Measurements from ENCODE around the gene CUL5. TPM values are rescaled to one million over a fixed set of nuclear protein-coding genes. Genes with fewer than 3 reads are reported as not detected.
A peak's percentile ranks its signal among the peaks of the same experiment; 100 is the strongest.

The CUL5 gene
- total RNA-seq, 1 experiment from 2014 or later: 37.0 TPM

DNA sequence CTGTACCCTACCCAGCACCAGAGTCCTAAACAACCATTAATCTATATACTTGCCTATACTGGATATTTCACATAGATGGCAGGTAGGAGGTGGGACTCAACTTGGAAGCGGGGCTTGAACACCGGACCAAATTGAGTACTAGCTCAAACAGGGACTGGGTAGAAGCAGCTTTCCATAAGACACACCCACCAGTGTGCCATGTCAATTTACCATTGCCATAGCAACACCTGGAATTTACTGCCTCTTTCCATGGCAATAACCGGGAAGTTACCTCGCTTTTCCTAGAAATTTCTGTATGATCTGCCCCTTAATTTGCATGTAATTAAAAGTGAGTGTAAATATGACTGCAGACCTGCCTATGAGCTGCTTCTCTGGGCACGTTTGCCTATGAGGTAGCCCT is 38.6 kb upstream of the CUL5 start:
- Histone ChIP-seq H3K36me3 (ENCODE audit: low read depth, low read length) (no peaks in the 10 kb centered on the region), H3K9me3 (ENCODE audit: low read length) (no peaks in the 10 kb centered on the region), H3K4me1 (ENCODE audit: insufficient read depth, low read length) (no peaks in the 10 kb centered on the region), H3K4me3 (ENCODE audit: low read length) (no peak overlapping the region), H2AFZ (ENCODE audit: low read length) (no peak overlapping the region), H3K4me2 (ENCODE audit: low read length) (no peak overlapping the region), H3K9me2 (replicated peaks; ENCODE audit: low read length) (no peaks in the 10 kb centered on the region), H3K79me2 (ENCODE audit: low read length) (no peaks in the 10 kb centered on the region), H3K9ac (ENCODE audit: low read length) (no peak overlapping the region), H4K20me1 (ENCODE audit: low read length) (no peaks in the 10 kb centered on the region), H3F3A (ENCODE audit: low read length, unreplicated experiment) (no peaks in the 10 kb centered on the region), H3K27ac (ENCODE audit: low read length) (no peak overlapping the region), H3K27me3 (ENCODE audit: low read length) (peaks cover 25% of the 10 kb centered on the region)
- POLR2A ChIA-PET (ENCODE audit: unreplicated experiment): no interaction called here
- TF ChIP-seq EZH2phosphoT487 (IDR thresholded peaks at IDR 0.05; ENCODE audit: borderline replicate concordance, low read length) (no peak), EZH2 (IDR thresholded peaks at IDR 0.05; ENCODE audit: low read length, unreplicated experiment) (no peak), CTCF (conservative IDR thresholded peaks at IDR 0.05; ENCODE audit: low read depth, low read length) (no peak)
- no peak for DNase-seq
- no TSS peak for BruUV-seq (replicated peaks)
- intact Hi-C loops (cut with micrococcal nuclease): no loop called here
- ATAC-seq: no peak
- CTCF ChIA-PET: no interaction called here

GRCh38 chr11:107973641-107974040 is 35.1 kb upstream of the CUL5 start:
- Histone ChIP-seq H3K9ac (ENCODE audit: low read length) (no peak overlapping the region), H3K9me2 (replicated peaks; ENCODE audit: low read length) (no peaks in the 10 kb centered on the region), H3K79me2 (ENCODE audit: low read length) (no peaks in the 10 kb centered on the region), H3K4me2 (ENCODE audit: low read length) (no peak overlapping the region), H4K20me1 (ENCODE audit: low read length) (no peaks in the 10 kb centered on the region), H3K9me3 (ENCODE audit: low read length) (no peaks in the 10 kb centered on the region), H3K4me3 (ENCODE audit: low read length) (no peak overlapping the region), H3F3A (ENCODE audit: low read length, unreplicated experiment) (no peaks in the 10 kb centered on the region), H3K27me3 (ENCODE audit: low read length) (peaks cover 41% of the 10 kb centered on the region), H3K36me3 (ENCODE audit: low read depth, low read length) (no peaks in the 10 kb centered on the region), H2AFZ (ENCODE audit: low read length) (no peak overlapping the region), H3K4me1 (ENCODE audit: insufficient read depth, low read length) (no peaks in the 10 kb centered on the region), H3K27ac (ENCODE audit: low read length) (no peak overlapping the region)
- DNase-seq (no peak), ATAC-seq (no peak)
- intact Hi-C loops (cut with micrococcal nuclease): no loop called here
- no peak for TF ChIP-seq EZH2 (IDR thresholded peaks at IDR 0.05; ENCODE audit: low read length, unreplicated experiment)
- no peak for TF ChIP-seq CTCF (conservative IDR thresholded peaks at IDR 0.05; ENCODE audit: low read depth, low read length)
- TF ChIP-seq EZH2phosphoT487 (IDR thresholded peaks at IDR 0.05; ENCODE audit: borderline replicate concordance, low read length): no peak
- CTCF ChIA-PET: no interaction called here
- POLR2A ChIA-PET (ENCODE audit: unreplicated experiment): no interaction called here
- no TSS peak for BruUV-seq (replicated peaks)

DNA sequence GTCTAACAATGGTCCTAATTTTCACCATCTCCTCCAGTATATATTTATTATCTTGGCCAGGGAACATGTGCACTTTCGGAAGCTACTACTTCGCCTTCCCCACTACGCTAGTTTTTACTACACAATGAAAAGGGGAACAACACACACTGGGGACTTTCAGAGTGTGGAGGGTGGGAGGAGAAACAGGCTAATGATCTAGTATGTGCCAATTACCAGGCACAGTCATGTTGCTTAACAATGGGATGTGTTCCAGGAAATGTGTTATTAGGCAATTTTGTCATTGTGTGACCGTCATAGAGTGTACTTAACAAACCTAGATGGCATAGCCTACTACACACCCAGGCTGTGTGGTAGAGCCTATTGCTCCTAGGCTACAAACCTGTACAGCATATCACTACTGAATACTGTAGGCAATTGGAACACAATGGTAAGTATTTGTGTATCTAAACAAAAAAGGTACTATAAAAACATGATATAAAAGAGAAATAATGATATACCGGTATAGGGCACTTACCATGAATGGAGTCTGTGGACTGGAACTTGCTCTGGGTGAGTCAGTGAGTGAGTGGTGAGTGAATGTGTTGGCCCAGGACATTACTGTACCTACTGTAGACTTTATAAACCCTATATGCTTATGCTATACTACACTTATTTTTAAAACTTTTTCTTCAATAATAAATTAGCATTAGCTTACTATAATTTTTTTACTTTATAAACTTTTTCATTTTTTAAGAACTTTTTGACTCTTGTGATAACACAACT is 20.1 kb upstream of the CUL5 start:
- no peaks in the 10 kb centered on the region for H3K9me3 ChIP-seq (ENCODE audit: low read length)

More for the DNA sequence above, 20.1 kb upstream of the CUL5 start:
- Histone ChIP-seq H3F3A (ENCODE audit: low read length, unreplicated experiment) (no peaks in the 10 kb centered on the region), H3K79me2 (ENCODE audit: low read length) (no peaks in the 10 kb centered on the region), H3K27ac (ENCODE audit: low read length) (no peak overlapping the region), H3K9me2 (replicated peaks; ENCODE audit: low read length) (no peaks in the 10 kb centered on the region), H4K20me1 (ENCODE audit: low read length) (no peaks in the 10 kb centered on the region), H2AFZ (ENCODE audit: low read length) (no peak overlapping the region), H3K9ac (ENCODE audit: low read length) (no peak overlapping the region), H3K4me3 (ENCODE audit: low read length) (no peak overlapping the region), H3K27me3 (ENCODE audit: low read length) (peaks cover 5% of the 10 kb centered on the region; the same call in 1 of the 2 replicates), H3K36me3 (ENCODE audit: low read depth, low read length) (no peaks in the 10 kb centered on the region), H3K4me2 (ENCODE audit: low read length) (no peak overlapping the region), H3K4me1 (ENCODE audit: insufficient read depth, low read length) (no peaks in the 10 kb centered on the region)
- intact Hi-C loops (cut with micrococcal nuclease): no loop called here
- CTCF ChIA-PET: no interaction called here
- DNase-seq (peak; percentile 23), ATAC-seq (peak; percentile 27)
- no peak for TF ChIP-seq EZH2 (IDR thresholded peaks at IDR 0.05; ENCODE audit: low read length, unreplicated experiment)
- no peak for TF ChIP-seq EZH2phosphoT487 (IDR thresholded peaks at IDR 0.05; ENCODE audit: borderline replicate concordance, low read length)
- no TSS peak for BruUV-seq (replicated peaks)
- POLR2A ChIA-PET (ENCODE audit: unreplicated experiment): no interaction called here

All from PC-3 (cell line).